Measurements from ENCODE around the gene CNTNAP2.

DNA sequence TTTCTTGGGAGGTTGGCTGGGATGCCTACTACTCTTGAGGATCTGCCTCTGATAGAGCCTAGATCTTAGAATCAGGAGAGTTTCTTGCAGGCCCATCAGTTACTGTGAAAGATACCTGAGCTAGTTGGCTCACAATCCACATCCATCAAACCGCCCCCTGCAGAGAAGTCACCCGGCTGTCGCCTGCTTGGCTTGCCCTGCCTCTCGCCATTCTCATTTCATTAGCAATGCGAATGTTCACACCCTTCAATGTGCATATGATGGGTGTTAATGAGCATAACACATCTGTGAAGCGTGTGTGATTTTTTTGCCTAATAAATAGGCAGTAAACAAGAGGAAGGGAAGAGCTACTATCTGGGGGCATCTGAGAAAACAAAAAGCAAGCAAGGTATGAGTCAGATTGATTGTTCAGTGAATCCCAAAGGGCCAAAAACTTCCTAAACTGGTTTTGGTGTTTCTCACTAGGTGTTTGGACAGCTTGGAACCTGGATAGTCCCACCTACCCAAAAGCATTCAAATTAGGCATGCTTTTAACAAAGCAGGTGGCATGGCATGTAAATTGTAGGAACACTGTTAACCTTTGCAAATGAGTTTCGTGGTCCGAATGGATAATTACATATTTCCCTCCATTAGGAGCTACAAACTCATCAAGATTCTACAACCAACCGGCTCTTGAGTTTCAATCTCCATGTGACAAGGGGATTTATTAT, 2201.7 kb downstream of the CNTNAP2 start:
- TF ChIP-seq CTCF (IDR thresholded peaks at IDR 0.05) (no peak), POLR2A (IDR thresholded peaks at IDR 0.05) (no peak)
